Tibial nerve (tissue), 4 donors: ENCODE data around the gene HSPB1.

ENCODE experiments used
- EP300 ChIP-seq, 2 donors: sonication (generic); formaldehyde crosslinking; IDR thresholded peaks; one replicate each; pipeline ENCODE4 v1.6.1; 2017; ENCODE audit warnings: antibody characterized with exemption in 2 of 2, mild to moderate bottlenecking in 1 of 2
- POLR2A ChIP-seq, 2 donors: fragments of 450-650 bp; IDR thresholded peaks; one replicate each; pipeline ENCODE4 v1.6.1; 2017; ENCODE audit warnings: antibody characterized with exemption in 2 of 2, mild to moderate bottlenecking in 2 of 2, moderate library complexity in 2 of 2
- TF ChIP-seq, protein P1 (sequence below), 5 experiments: fragments of 200-600 bp in 3 of 5; fragments of 450-650 bp in 2 of 5; sonication (generic) in 3 of 5; IDR thresholded peaks; one replicate each; pipeline ENCODE4 v1.5.1; 2016 to 2019; ENCODE audit warnings: antibody characterized with exemption in 5 of 5, mild to moderate bottlenecking in 3 of 5, moderate library complexity in 2 of 5

DNA sequence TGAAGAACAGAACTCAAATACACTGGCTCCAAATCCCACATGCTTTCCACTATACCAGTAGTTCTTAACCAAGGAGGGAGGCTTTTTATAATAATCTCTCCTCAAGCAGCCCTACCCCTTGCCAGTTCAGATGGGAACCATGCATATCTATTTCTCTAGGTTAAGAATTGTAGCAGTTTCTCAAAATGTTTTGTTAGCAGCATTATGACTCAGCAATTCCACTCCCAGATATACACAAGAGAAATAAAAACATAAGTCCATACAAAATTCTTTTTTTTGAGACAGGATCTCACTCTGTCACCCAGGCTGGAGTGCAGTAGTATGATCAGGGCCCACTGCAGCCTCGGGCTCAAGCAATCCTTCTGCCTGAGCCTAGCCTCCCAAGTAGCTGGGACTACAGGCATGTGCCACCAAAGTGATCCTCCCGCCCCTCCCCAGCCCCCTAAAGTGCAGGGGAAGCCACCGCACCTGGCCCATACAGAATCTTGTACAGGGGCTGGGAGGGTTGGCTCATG, 38.2 kb downstream of the HSPB1 start:
- TF ChIP-seq, protein P1, sequence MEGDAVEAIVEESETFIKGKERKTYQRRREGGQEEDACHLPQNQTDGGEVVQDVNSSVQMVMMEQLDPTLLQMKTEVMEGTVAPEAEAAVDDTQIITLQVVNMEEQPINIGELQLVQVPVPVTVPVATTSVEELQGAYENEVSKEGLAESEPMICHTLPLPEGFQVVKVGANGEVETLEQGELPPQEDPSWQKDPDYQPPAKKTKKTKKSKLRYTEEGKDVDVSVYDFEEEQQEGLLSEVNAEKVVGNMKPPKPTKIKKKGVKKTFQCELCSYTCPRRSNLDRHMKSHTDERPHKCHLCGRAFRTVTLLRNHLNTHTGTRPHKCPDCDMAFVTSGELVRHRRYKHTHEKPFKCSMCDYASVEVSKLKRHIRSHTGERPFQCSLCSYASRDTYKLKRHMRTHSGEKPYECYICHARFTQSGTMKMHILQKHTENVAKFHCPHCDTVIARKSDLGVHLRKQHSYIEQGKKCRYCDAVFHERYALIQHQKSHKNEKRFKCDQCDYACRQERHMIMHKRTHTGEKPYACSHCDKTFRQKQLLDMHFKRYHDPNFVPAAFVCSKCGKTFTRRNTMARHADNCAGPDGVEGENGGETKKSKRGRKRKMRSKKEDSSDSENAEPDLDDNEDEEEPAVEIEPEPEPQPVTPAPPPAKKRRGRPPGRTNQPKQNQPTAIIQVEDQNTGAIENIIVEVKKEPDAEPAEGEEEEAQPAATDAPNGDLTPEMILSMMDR (IDR thresholded peaks at IDR 0.05) = no peak
- TF ChIP-seq POLR2A (IDR thresholded peaks at IDR 0.05) = no peak
- TF ChIP-seq EP300 (IDR thresholded peaks at IDR 0.05) = no peak
